ENCODE data around the gene ZFPM1.
"Not testable (repeated sequence)": the region's sequence is repeated elsewhere in the genome, so short reads cannot be mapped to it uniquely, and the experiment has no call there.

ZFPM1 gene

GRCh38 chr16:88476817-88477397 lies 23.8 kb downstream of the ZFPM1 start:
- DNase-seq (ENCODE audit: low read depth, low spot score), result no peak
- no peak overlapping the region for H3K27ac ChIP-seq

GRCh38 chr16:88477631-88478519 lies 24.8 kb downstream of the ZFPM1 start:
- H3K27ac ChIP-seq, result no peak overlapping the region
- DNase-seq (ENCODE audit: low read depth, low spot score), result no peak

GRCh38 chr16:88478889-88479792 lies 26.1 kb downstream of the ZFPM1 start:
- no peak overlapping the region for H3K27ac ChIP-seq
- DNase-seq (ENCODE audit: low read depth, low spot score), result no peak

- no peak overlapping the region for H3K27ac ChIP-seq
- DNase-seq (ENCODE audit: low read depth, low spot score), result no peak
Measured at GRCh38 chr16:88479793-88480760, 27.0 kb downstream of the ZFPM1 start.

- H3K27ac ChIP-seq, result no peak overlapping the region
- no peak for DNase-seq (ENCODE audit: low read depth, low spot score)
Measured at GRCh38 chr16:88480829-88481228, 27.7 kb downstream of the ZFPM1 start.

GRCh38 chr16:88481851-88482250 lies 28.8 kb downstream of the ZFPM1 start:
- no peak overlapping the region for H3K27ac ChIP-seq
- DNase-seq (ENCODE audit: low read depth, low spot score), result no peak

- no peak for DNase-seq (ENCODE audit: low read depth, low spot score)
- H3K27ac ChIP-seq, result no peak overlapping the region
Measured at GRCh38 chr16:88482630-88483391, 29.7 kb downstream of the ZFPM1 start.

- no peak overlapping the region for H3K27ac ChIP-seq
- no peak for DNase-seq (ENCODE audit: low read depth, low spot score)
Measured at GRCh38 chr16:88483392-88483641, 30.2 kb downstream of the ZFPM1 start.

GRCh38 chr16:88484505-88485365 lies 31.7 kb downstream of the ZFPM1 start:
- DNase-seq (ENCODE audit: low read depth, low spot score), result no peak
- H3K27ac ChIP-seq, result no peak overlapping the region

- DNase-seq (ENCODE audit: low read depth, low spot score), result not testable (repeated sequence)
Measured at GRCh38 chr16:88485366-88485741, 32.3 kb downstream of the ZFPM1 start.

GRCh38 chr16:88486398-88487123 lies 33.5 kb downstream of the ZFPM1 start:
- DNase-seq (ENCODE audit: low read depth, low spot score), result no peak
- H3K27ac ChIP-seq, result no peak overlapping the region

More at GRCh38 chr16:88485366-88485741, 32.3 kb downstream of the ZFPM1 start:
- not testable (repeated sequence) for H3K27ac ChIP-seq

- no peak for DNase-seq (ENCODE audit: low read depth, low spot score)
- H3K27ac ChIP-seq, result no peak overlapping the region
Measured at GRCh38 chr16:88487124-88487432, 34.0 kb downstream of the ZFPM1 start.

- no peak overlapping the region for H3K27ac ChIP-seq
- DNase-seq (ENCODE audit: low read depth, low spot score), result no peak
Measured at GRCh38 chr16:88487920-88488851, 35.1 kb downstream of the ZFPM1 start.

- H3K27ac ChIP-seq, result no peak overlapping the region
- DNase-seq (ENCODE audit: low read depth, low spot score), result no peak
Measured at GRCh38 chr16:88489163-88489741, 36.2 kb downstream of the ZFPM1 start.

GRCh38 chr16:88491001-88491559 lies 38.0 kb downstream of the ZFPM1 start:
- DNase-seq (ENCODE audit: low read depth, low spot score), result no peak
- no peak overlapping the region for H3K27ac ChIP-seq
